IgD-negative memory B cell (primary cell): ENCODE results near the gene SPATA31E1. TPM values are rescaled to one million over a fixed set of nuclear protein-coding genes. Genes with fewer than 3 reads are reported as not detected.
"Not testable (repeated sequence)": the region's sequence is repeated elsewhere in the genome, so short reads cannot be mapped to it uniquely, and the experiment has no call there.

Source experiments
- H3K27ac Mint-ChIP-seq, 3 donors: one replicate each; pipeline ENCODE4 v1.8.0; 2020 to 2022; ENCODE audit warnings: mild to moderate bottlenecking in 3 of 3, mixed read lengths in 3 of 3, moderate library complexity in 1 of 3
- H3K27me3 Mint-ChIP-seq: one replicate; pipeline ENCODE4 v1.8.0; 2021; ENCODE audit warnings: mixed read lengths
- H3K36me3 Mint-ChIP-seq: one replicate; pipeline ENCODE4 v1.8.0; 2020; ENCODE audit warnings: mild to moderate bottlenecking, mixed read lengths
- H3K4me1 Mint-ChIP-seq, 3 donors: one replicate each; pipeline ENCODE4 v1.8.0; 2020 to 2022; ENCODE audit warnings: mixed read lengths in 3 of 3, mild to moderate bottlenecking in 1 of 3
- H3K4me3 Mint-ChIP-seq, 4 donors: one replicate each; pipeline ENCODE4 v1.8.0; 2020 to 2022; ENCODE audit warnings: mild to moderate bottlenecking in 4 of 4, mixed read lengths in 4 of 4, moderate library complexity in 3 of 4
- H3K9me3 Mint-ChIP-seq, 3 donors: one replicate each; pipeline ENCODE4 v1.8.0; 2020 to 2021; ENCODE audit warnings: mixed read lengths in 3 of 3, mild to moderate bottlenecking in 1 of 3
- polyA plus RNA-seq: library from polyadenylated mRNA; unstranded; fragments of 300-500 nt; fragmentation: Illumina TruSeq; gene quantifications from one replicate; pipeline ENCODE4 v1.2.3, GENCODE V29; 2021

Gene SPATA31E1
- not detected for polyA plus RNA-seq

GRCh38 chr9:87882627-87883026 is at the start of gene SPATA31E1:
Gene SPATA31E1, plus strand, starts transcription at chr9:87882877. Its CDS starts 15 bp downstream, at chr9:87882892.
- Mint-ChIP-seq H3K27ac (no peak within 1 kb of the TSS), H3K4me3 (no peak within 1 kb of the TSS), H3K27me3 (peaks cover 3% of the 10 kb centered on the region), H3K9me3 (peaks cover 0 to 3% (median 2%) of the 10 kb centered on the region in 3 donors), H3K36me3 (no peaks in the 10 kb centered on the region), H3K4me1 (no peaks in the 10 kb centered on the region)

- H3K27me3 Mint-ChIP-seq, result no peaks in the 10 kb centered on the region
- H3K4me3 Mint-ChIP-seq, result no peak overlapping the region
Observed at GRCh38 chr9:87834357-87834756, 48.3 kb upstream of the SPATA31E1 start.

GRCh38 chr9:87836536-87836935 is 46.1 kb upstream of the SPATA31E1 start:
- H3K27ac Mint-ChIP-seq, result no peak overlapping the region
- no peaks in the 10 kb centered on the region for H3K36me3 Mint-ChIP-seq
- H3K4me1 Mint-ChIP-seq, result no peaks in the 10 kb centered on the region
- H3K27me3 Mint-ChIP-seq, result no peaks in the 10 kb centered on the region
- H3K9me3 Mint-ChIP-seq, result peaks cover 0 to 2% (median 1%) of the 10 kb centered on the region in 3 donors
- no peak overlapping the region for H3K4me3 Mint-ChIP-seq

More at GRCh38 chr9:87834357-87834756, 48.3 kb upstream of the SPATA31E1 start:
- Mint-ChIP-seq H3K36me3 (no peaks in the 10 kb centered on the region), H3K9me3 (peaks cover 0 to 2% (median 1%) of the 10 kb centered on the region in 3 donors), H3K27ac (no peak overlapping the region), H3K4me1 (no peaks in the 10 kb centered on the region)

- no peaks in the 10 kb centered on the region for H3K36me3 Mint-ChIP-seq
- peaks cover 0 to 2% (median 1%) of the 10 kb centered on the region in 3 donors for H3K9me3 Mint-ChIP-seq
- no peaks in the 10 kb centered on the region for H3K27me3 Mint-ChIP-seq
- H3K4me1 Mint-ChIP-seq, result no peaks in the 10 kb centered on the region
- H3K27ac Mint-ChIP-seq, result no peak overlapping the region
- peak overlapping the region in 1 of 4 donors; percentile 11 for H3K4me3 Mint-ChIP-seq
Observed at GRCh38 chr9:87836951-87837705, 45.5 kb upstream of the SPATA31E1 start.

GRCh38 chr9:87840134-87840533 is 42.5 kb upstream of the SPATA31E1 start:
- Mint-ChIP-seq H3K27ac (no peak overlapping the region), H3K4me1 (no peaks in the 10 kb centered on the region), H3K9me3 (peaks cover 0 to 2% (median 0%) of the 10 kb centered on the region in 3 donors), H3K4me3 (no peak overlapping the region), H3K36me3 (no peaks in the 10 kb centered on the region), H3K27me3 (no peaks in the 10 kb centered on the region)

GRCh38 chr9:87842878-87843585 is 39.6 kb upstream of the SPATA31E1 start:
- Mint-ChIP-seq H3K36me3 (no peaks in the 10 kb centered on the region), H3K4me1 (no peaks in the 10 kb centered on the region), H3K27ac (no peak overlapping the region), H3K27me3 (no peaks in the 10 kb centered on the region), H3K9me3 (no peaks in the 10 kb centered on the region), H3K4me3 (no peak overlapping the region)

- Mint-ChIP-seq H3K36me3 (no peaks in the 10 kb centered on the region), H3K27ac (no peak overlapping the region), H3K4me3 (no peak overlapping the region), H3K4me1 (no peaks in the 10 kb centered on the region), H3K9me3 (no peaks in the 10 kb centered on the region), H3K27me3 (no peaks in the 10 kb centered on the region)
Observed at GRCh38 chr9:87844506-87844905, 38.2 kb upstream of the SPATA31E1 start.

GRCh38 chr9:87847817-87848216 is 34.9 kb upstream of the SPATA31E1 start:
- not testable (repeated sequence) for H3K9me3 Mint-ChIP-seq, H3K27me3 Mint-ChIP-seq, H3K4me1 Mint-ChIP-seq, H3K4me3 Mint-ChIP-seq, H3K36me3 Mint-ChIP-seq, H3K27ac Mint-ChIP-seq

- no peak overlapping the region for H3K27ac Mint-ChIP-seq
- no peaks in the 10 kb centered on the region for H3K36me3 Mint-ChIP-seq
Observed at GRCh38 chr9:87849144-87849758, 33.4 kb upstream of the SPATA31E1 start.

GRCh38 chr9:87850391-87850790 is 32.3 kb upstream of the SPATA31E1 start:
- Mint-ChIP-seq H3K9me3 (no peaks in the 10 kb centered on the region), H3K27ac (no peak overlapping the region), H3K4me1 (no peaks in the 10 kb centered on the region), H3K4me3 (no peak overlapping the region), H3K27me3 (no peaks in the 10 kb centered on the region), H3K36me3 (no peaks in the 10 kb centered on the region)

More at GRCh38 chr9:87849144-87849758, 33.4 kb upstream of the SPATA31E1 start:
- Mint-ChIP-seq H3K9me3 (no peaks in the 10 kb centered on the region), H3K27me3 (no peaks in the 10 kb centered on the region), H3K4me3 (no peak overlapping the region), H3K4me1 (no peaks in the 10 kb centered on the region)

- H3K36me3 Mint-ChIP-seq, H3K4me1 Mint-ChIP-seq: not testable (repeated sequence)
Observed at GRCh38 chr9:87851186-87851585, 31.5 kb upstream of the SPATA31E1 start.

GRCh38 chr9:87853302-87853701 is 29.4 kb upstream of the SPATA31E1 start:
- Mint-ChIP-seq H3K4me3 (no peak overlapping the region), H3K36me3 (no peaks in the 10 kb centered on the region), H3K27ac (peak overlapping the region in 1 of 3 donors; percentile 78), H3K27me3 (no peaks in the 10 kb centered on the region), H3K9me3 (no peaks in the 10 kb centered on the region), H3K4me1 (peaks cover 0 to 3% (median 0%) of the 10 kb centered on the region in 3 donors)

More at GRCh38 chr9:87851186-87851585, 31.5 kb upstream of the SPATA31E1 start:
- not testable (repeated sequence) for H3K27ac Mint-ChIP-seq, H3K27me3 Mint-ChIP-seq, H3K9me3 Mint-ChIP-seq, H3K4me3 Mint-ChIP-seq

- H3K4me1 Mint-ChIP-seq, result peaks cover 0 to 3% (median 0%) of the 10 kb centered on the region in 3 donors
- no peaks in the 10 kb centered on the region for H3K9me3 Mint-ChIP-seq
- H3K4me3 Mint-ChIP-seq, result no peak overlapping the region
- H3K36me3 Mint-ChIP-seq, result no peaks in the 10 kb centered on the region
- no peaks in the 10 kb centered on the region for H3K27me3 Mint-ChIP-seq
- no peak overlapping the region for H3K27ac Mint-ChIP-seq
Observed at GRCh38 chr9:87853876-87854579, 28.6 kb upstream of the SPATA31E1 start.

GRCh38 chr9:87854580-87854955 is 28.1 kb upstream of the SPATA31E1 start:
- peaks cover 0 to 3% (median 0%) of the 10 kb centered on the region in 3 donors for H3K4me1 Mint-ChIP-seq
- no peaks in the 10 kb centered on the region for H3K9me3 Mint-ChIP-seq
- H3K36me3 Mint-ChIP-seq, result no peaks in the 10 kb centered on the region
- no peaks in the 10 kb centered on the region for H3K27me3 Mint-ChIP-seq
- no peak overlapping the region for H3K4me3 Mint-ChIP-seq
- no peak overlapping the region for H3K27ac Mint-ChIP-seq

GRCh38 chr9:87855061-87855460 is 27.6 kb upstream of the SPATA31E1 start:
- H3K9me3 Mint-ChIP-seq, result no peaks in the 10 kb centered on the region
- H3K27me3 Mint-ChIP-seq, result no peaks in the 10 kb centered on the region
- no peak overlapping the region for H3K4me3 Mint-ChIP-seq
- no peak overlapping the region for H3K27ac Mint-ChIP-seq
- H3K4me1 Mint-ChIP-seq, result peaks cover 0 to 3% (median 0%) of the 10 kb centered on the region in 3 donors
- no peaks in the 10 kb centered on the region for H3K36me3 Mint-ChIP-seq
